Astrocyte (in vitro differentiated cells and primary cell): ENCODE data around the gene KCNH8. TPM values are rescaled to one million over a fixed set of nuclear protein-coding genes. Genes with fewer than 3 reads are reported as not detected.

Experiments used
- DNase-seq: peaks from one replicate; pipeline ENCODE4 v3.0.0-alpha.2; 2010; ENCODE audit warnings: low read depth
- FAIRE-seq: peaks from 2 replicates; lab custom pipeline; 2011; peaks lifted over from hg19 to GRCh38; lab: Jason Lieb, UNC
- H2AFZ ChIP-seq: 2 replicates; pipeline ENCODE4 v1.6.0; 2012; ENCODE audit warnings: low read depth, low read length, inconsistent platforms
- H3K27ac ChIP-seq: 2 replicates; pipeline ENCODE4 v1.5.1; 2011; ENCODE audit warnings: low read depth, low read length, inconsistent platforms
- H3K27me3 ChIP-seq: 2 replicates; pipeline ENCODE4 v1.6.0; 2011; ENCODE audit warnings: low read length, inconsistent platforms; ENCODE audit not compliant: insufficient read depth
- H3K36me3 ChIP-seq: 2 replicates; pipeline ENCODE4 v1.5.1; 2011; ENCODE audit warnings: low read length, inconsistent platforms; ENCODE audit not compliant: insufficient read depth
- H3K4me1 ChIP-seq: 2 replicates; pipeline ENCODE4 v1.5.1; 2011; ENCODE audit warnings: low read length, inconsistent platforms; ENCODE audit not compliant: insufficient read depth
- H3K4me2 ChIP-seq: 2 replicates; pipeline ENCODE4 v1.6.0; 2012; ENCODE audit warnings: low read length, inconsistent platforms
- H3K4me3 ChIP-seq: 2 replicates; pipeline ENCODE4 v1.5.1; 2011; ENCODE audit warnings: low read depth, mild to moderate bottlenecking, low read length, inconsistent platforms; ENCODE audit not compliant: insufficient read depth
- H3K79me2 ChIP-seq: 2 replicates; pipeline ENCODE4 v1.6.0; 2012; ENCODE audit warnings: mild to moderate bottlenecking, low read length, inconsistent platforms; ENCODE audit not compliant: insufficient read depth
- H3K9ac ChIP-seq: 2 replicates; pipeline ENCODE4 v1.6.0; 2012; ENCODE audit warnings: mild to moderate bottlenecking, low read length, inconsistent platforms
- H3K9me3 ChIP-seq: 2 replicates; pipeline ENCODE4 v1.5.1; 2012; ENCODE audit warnings: low read depth, mild to moderate bottlenecking, low read length, inconsistent platforms; ENCODE audit not compliant: insufficient read depth
- H4K20me1 ChIP-seq: 2 replicates; pipeline ENCODE4 v1.6.0; 2012; ENCODE audit warnings: low read length, inconsistent platforms; ENCODE audit not compliant: insufficient read depth
- H3K27ac Mint-ChIP-seq: one replicate; pipeline ENCODE4 v1.8.0; 2021; ENCODE audit warnings: mild to moderate bottlenecking, mixed read lengths; ENCODE audit not compliant: unreplicated experiment
- H3K27me3 Mint-ChIP-seq: one replicate; pipeline ENCODE4 v1.8.0; 2021; ENCODE audit warnings: low read depth, mixed read lengths; ENCODE audit not compliant: unreplicated experiment
- H3K36me3 Mint-ChIP-seq: one replicate; pipeline ENCODE4 v1.8.0; 2021; ENCODE audit warnings: low read depth, mixed read lengths; ENCODE audit not compliant: unreplicated experiment
- H3K4me1 Mint-ChIP-seq: one replicate; pipeline ENCODE4 v1.8.0; 2021; ENCODE audit warnings: low read depth, mixed read lengths; ENCODE audit not compliant: unreplicated experiment
- H3K4me3 Mint-ChIP-seq: one replicate; pipeline ENCODE4 v1.8.0; 2021; ENCODE audit warnings: mild to moderate bottlenecking, moderate library complexity, mixed read lengths; ENCODE audit not compliant: unreplicated experiment
- H3K9me3 Mint-ChIP-seq: one replicate; pipeline ENCODE4 v1.8.0; 2021; ENCODE audit warnings: mild to moderate bottlenecking, mixed read lengths; ENCODE audit not compliant: unreplicated experiment
- EZH2 ChIP-seq: IDR thresholded peaks from 2 replicates; pipeline ENCODE4 v1.6.1; 2012; ENCODE audit warnings: mild to moderate bottlenecking, low read length, inconsistent platforms; ENCODE audit not compliant: insufficient read depth
- total RNA-seq: library from RNA; stranded (reverse); gene quantifications from 2 replicates; pipeline ENCODE4 v1.2.1, GENCODE V29; 2021
- TF ChIP-seq, protein P1 (sequence below): IDR thresholded peaks from 2 replicates; pipeline ENCODE4 v1.5.1; 2011; ENCODE audit warnings: low read depth, mild to moderate bottlenecking, inconsistent platforms, low read length, moderate library complexity; ENCODE audit not compliant: insufficient read depth

The KCNH8 gene
- total RNA-seq, 1 donor from 2014 or later = 0.45 TPM

DNA sequence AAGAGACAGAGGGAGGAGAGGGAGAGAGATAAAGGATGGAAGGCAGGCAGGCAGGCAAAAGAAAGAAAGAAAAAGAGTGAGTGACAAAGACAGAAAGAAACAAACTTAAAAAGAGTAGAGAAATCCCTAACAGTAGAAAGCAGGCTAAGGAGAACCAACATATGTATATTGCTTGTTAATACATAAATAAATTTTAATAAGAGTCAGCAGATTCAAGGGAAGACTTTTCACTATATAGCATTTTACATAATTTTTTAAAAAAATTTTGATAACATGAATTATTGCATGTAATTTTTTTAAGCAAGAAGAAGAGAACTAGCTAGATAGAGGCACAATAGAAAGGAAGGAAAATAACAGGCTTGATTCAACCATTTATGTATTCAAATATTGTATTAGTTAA is 291.6 kb downstream of the KCNH8 start:
- H3K9me3 Mint-ChIP-seq = no peaks in the 10 kb centered on the region
- no peaks in the 10 kb centered on the region for H3K27me3 Mint-ChIP-seq
- Histone ChIP-seq H3K9ac (no peak overlapping the region), H3K4me3 (no peak overlapping the region), H2AFZ (no peak overlapping the region), H3K27ac (no peak overlapping the region), H3K9me3 (no peaks in the 10 kb centered on the region), H3K36me3 (no peaks in the 10 kb centered on the region), H3K4me2 (no peak overlapping the region), H3K79me2 (no peaks in the 10 kb centered on the region), H3K27me3 (no peaks in the 10 kb centered on the region), H4K20me1 (no peaks in the 10 kb centered on the region), H3K4me1 (no peaks in the 10 kb centered on the region)
- H3K4me3 Mint-ChIP-seq = no peak overlapping the region
- FAIRE-seq = no peak
- no peak overlapping the region for H3K27ac Mint-ChIP-seq
- DNase-seq = no peak
- no peaks in the 10 kb centered on the region for H3K4me1 Mint-ChIP-seq
- TF ChIP-seq, protein P1, sequence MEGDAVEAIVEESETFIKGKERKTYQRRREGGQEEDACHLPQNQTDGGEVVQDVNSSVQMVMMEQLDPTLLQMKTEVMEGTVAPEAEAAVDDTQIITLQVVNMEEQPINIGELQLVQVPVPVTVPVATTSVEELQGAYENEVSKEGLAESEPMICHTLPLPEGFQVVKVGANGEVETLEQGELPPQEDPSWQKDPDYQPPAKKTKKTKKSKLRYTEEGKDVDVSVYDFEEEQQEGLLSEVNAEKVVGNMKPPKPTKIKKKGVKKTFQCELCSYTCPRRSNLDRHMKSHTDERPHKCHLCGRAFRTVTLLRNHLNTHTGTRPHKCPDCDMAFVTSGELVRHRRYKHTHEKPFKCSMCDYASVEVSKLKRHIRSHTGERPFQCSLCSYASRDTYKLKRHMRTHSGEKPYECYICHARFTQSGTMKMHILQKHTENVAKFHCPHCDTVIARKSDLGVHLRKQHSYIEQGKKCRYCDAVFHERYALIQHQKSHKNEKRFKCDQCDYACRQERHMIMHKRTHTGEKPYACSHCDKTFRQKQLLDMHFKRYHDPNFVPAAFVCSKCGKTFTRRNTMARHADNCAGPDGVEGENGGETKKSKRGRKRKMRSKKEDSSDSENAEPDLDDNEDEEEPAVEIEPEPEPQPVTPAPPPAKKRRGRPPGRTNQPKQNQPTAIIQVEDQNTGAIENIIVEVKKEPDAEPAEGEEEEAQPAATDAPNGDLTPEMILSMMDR = no peak
- no peak for TF ChIP-seq EZH2
- H3K36me3 Mint-ChIP-seq = no peaks in the 10 kb centered on the region

DNA sequence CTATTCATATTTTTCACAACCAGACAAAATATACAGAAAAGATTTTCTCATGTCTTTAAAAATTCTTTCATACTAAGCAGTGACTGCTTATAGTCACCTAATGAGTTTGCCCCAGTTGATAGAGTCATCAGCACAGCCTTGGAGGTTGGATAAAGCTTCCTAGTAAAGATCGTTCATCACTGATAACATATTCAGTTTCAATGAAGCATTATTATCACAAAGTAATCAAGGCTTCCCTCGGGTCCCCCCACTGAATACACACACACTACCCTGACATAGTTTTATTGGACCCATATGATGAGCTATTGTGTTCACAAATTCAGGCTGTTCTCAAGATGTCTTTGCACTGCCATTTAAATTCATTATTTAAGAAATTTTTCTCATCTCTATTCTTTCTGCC is 297.8 kb downstream of the KCNH8 start:
- no peak for FAIRE-seq
- Mint-ChIP-seq H3K27ac (no peak overlapping the region), H3K9me3 (no peaks in the 10 kb centered on the region), H3K27me3 (no peaks in the 10 kb centered on the region), H3K4me1 (no peaks in the 10 kb centered on the region), H3K36me3 (no peaks in the 10 kb centered on the region), H3K4me3 (no peak overlapping the region)
- no peaks in the 10 kb centered on the region for H3K27me3 ChIP-seq
- no peaks in the 10 kb centered on the region for H3K79me2 ChIP-seq
- no peak overlapping the region for H2AFZ ChIP-seq
- H3K9ac ChIP-seq = no peak overlapping the region
- TF ChIP-seq, protein P1 = no peak
- no peak for TF ChIP-seq EZH2
- H3K4me1 ChIP-seq = no peaks in the 10 kb centered on the region
- H3K27ac ChIP-seq = no peak overlapping the region
- no peak for DNase-seq
- no peak overlapping the region for H3K4me2 ChIP-seq
- H3K9me3 ChIP-seq = no peaks in the 10 kb centered on the region
- no peaks in the 10 kb centered on the region for H4K20me1 ChIP-seq
- no peaks in the 10 kb centered on the region for H3K36me3 ChIP-seq
- no peak overlapping the region for H3K4me3 ChIP-seq

DNA sequence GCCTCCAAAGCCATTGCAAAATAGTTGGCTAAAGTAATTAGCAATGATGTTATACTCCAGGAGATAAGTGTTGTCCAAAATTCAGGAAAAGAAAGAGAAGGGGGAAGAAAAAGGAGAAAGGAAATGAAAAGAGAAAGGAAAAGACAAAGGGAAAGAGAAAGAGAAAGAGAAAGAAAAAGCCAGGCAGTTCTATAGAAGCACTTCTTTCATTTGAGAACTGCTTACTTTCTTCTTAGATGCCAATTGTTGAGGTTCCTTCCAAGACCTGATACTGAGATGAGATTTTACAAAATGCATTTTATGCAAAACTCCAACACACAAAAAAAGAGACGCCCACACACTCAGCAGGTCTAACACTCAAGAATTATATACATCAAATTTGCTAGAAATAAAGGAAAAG is 298.4 kb downstream of the KCNH8 start:
- DNase-seq (no peak), FAIRE-seq (no peak)
- Mint-ChIP-seq H3K36me3 (no peaks in the 10 kb centered on the region), H3K27me3 (no peaks in the 10 kb centered on the region), H3K4me3 (no peak overlapping the region), H3K27ac (no peak overlapping the region), H3K4me1 (no peaks in the 10 kb centered on the region), H3K9me3 (no peaks in the 10 kb centered on the region)
- H3K36me3 ChIP-seq = no peaks in the 10 kb centered on the region
- no peak overlapping the region for H3K9ac ChIP-seq
- no peaks in the 10 kb centered on the region for H3K9me3 ChIP-seq
- H4K20me1 ChIP-seq = no peaks in the 10 kb centered on the region
- H3K4me2 ChIP-seq = no peak overlapping the region
- H3K4me3 ChIP-seq = no peak overlapping the region
- no peak overlapping the region for H2AFZ ChIP-seq
- H3K4me1 ChIP-seq = no peaks in the 10 kb centered on the region
- TF ChIP-seq, protein P1 = no peak
- no peak for TF ChIP-seq EZH2
- no peak overlapping the region for H3K27ac ChIP-seq
- H3K79me2 ChIP-seq = no peaks in the 10 kb centered on the region
- H3K27me3 ChIP-seq = no peaks in the 10 kb centered on the region
